Liver (tissue), 3 donors: Measurements from ENCODE around the gene RASGRF2.

Source experiments
- FOXA2 ChIP-seq: IDR thresholded peaks from 2 replicates; pipeline ENCODE4 v1.6.1; 2016; ENCODE audit warnings: antibody characterized with exemption
- GABPA ChIP-seq, 2 donors: IDR thresholded peaks in 1 of 2; conservative IDR thresholded peaks in 1 of 2; 2 replicates each; pipeline ENCODE4 v1.6.1; 2016; ENCODE audit warnings: antibody characterized with exemption in 2 of 2, mild to moderate bottlenecking in 1 of 2, moderate library complexity in 1 of 2
- MAX ChIP-seq: IDR thresholded peaks from 2 replicates; pipeline ENCODE4 v1.6.1; 2016; ENCODE audit warnings: antibody characterized with exemption
- NR2F2 ChIP-seq: IDR thresholded peaks from 2 replicates; pipeline ENCODE4 v1.6.1; 2016; ENCODE audit warnings: antibody characterized with exemption
- RAD21 ChIP-seq, 2 donors: IDR thresholded peaks; 2 replicates each; pipeline ENCODE4 v1.6.1; 2016; ENCODE audit warnings: antibody characterized with exemption in 2 of 2, mild to moderate bottlenecking in 2 of 2
- SP1 ChIP-seq: IDR thresholded peaks from 2 replicates; pipeline ENCODE4 v1.6.1; 2018; ENCODE audit warnings: antibody characterized with exemption, mild to moderate bottlenecking
- TAF1 ChIP-seq: conservative IDR thresholded peaks from 2 replicates; pipeline ENCODE4 v1.6.1; 2016; ENCODE audit warnings: antibody characterized with exemption, mild to moderate bottlenecking
- YY1 ChIP-seq: IDR thresholded peaks from 2 replicates; pipeline ENCODE4 v1.6.1; 2016; ENCODE audit warnings: antibody characterized with exemption, mild to moderate bottlenecking
- TF ChIP-seq, protein P1 (sequence below): fragments of 150-350 bp; IDR thresholded peaks from 2 replicates; pipeline ENCODE4 v1.5.1; 2017; ENCODE audit warnings: improper control_type of control experiment, low read depth, low read length; ENCODE audit not compliant: missing input control
- TF ChIP-seq, protein P2 (sequence below): IDR thresholded peaks from 2 replicates; pipeline ENCODE4 v1.6.1; 2016; ENCODE audit warnings: antibody characterized with exemption
- TF ChIP-seq, protein P3 (sequence below): IDR thresholded peaks from 2 replicates; pipeline ENCODE4 v1.6.1; 2016; ENCODE audit warnings: antibody characterized with exemption, mild to moderate bottlenecking
- donor health status: healthy.
- donor health status: healthy.

DNA sequence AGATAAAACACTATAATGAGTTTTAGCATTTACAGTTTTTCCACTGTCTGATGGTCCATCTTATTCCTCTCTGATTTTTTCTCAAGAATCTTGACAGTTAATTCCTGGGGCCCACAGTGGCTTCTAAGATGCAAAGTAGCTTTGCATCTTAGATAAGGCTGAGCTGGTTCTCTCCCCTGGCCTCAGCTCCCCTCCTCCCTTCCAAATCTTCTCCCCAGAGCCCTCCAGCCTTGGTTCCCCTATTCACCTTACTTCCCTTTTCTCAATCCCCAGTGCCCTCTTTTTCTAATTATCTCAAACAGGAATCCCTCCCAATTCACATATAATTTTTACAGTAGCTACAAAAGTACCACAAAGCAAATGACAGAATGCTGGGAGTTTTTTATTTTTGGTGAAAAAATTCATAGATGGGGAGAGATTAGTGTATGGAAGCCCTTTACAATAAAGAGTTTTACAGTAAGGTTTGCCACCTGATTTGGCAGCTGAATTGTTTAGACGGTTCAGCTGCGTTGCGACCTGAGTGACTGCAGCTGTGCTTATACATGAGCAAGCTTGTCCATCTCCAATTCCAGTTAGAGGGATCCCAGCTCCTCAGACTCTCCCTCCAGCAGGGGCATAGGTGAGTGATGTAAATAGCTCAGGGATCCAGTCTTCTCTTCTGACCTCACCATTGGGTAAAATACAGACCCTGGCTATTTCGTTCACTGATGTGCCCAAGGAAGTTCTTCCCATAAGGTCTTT, 221.6 kb downstream of the RASGRF2 start:
- TF ChIP-seq TAF1 = no peak
- TF ChIP-seq, protein P1, sequence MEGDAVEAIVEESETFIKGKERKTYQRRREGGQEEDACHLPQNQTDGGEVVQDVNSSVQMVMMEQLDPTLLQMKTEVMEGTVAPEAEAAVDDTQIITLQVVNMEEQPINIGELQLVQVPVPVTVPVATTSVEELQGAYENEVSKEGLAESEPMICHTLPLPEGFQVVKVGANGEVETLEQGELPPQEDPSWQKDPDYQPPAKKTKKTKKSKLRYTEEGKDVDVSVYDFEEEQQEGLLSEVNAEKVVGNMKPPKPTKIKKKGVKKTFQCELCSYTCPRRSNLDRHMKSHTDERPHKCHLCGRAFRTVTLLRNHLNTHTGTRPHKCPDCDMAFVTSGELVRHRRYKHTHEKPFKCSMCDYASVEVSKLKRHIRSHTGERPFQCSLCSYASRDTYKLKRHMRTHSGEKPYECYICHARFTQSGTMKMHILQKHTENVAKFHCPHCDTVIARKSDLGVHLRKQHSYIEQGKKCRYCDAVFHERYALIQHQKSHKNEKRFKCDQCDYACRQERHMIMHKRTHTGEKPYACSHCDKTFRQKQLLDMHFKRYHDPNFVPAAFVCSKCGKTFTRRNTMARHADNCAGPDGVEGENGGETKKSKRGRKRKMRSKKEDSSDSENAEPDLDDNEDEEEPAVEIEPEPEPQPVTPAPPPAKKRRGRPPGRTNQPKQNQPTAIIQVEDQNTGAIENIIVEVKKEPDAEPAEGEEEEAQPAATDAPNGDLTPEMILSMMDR = no peak
- no peak for TF ChIP-seq SP1
- no peak for TF ChIP-seq RAD21 (IDR thresholded peaks at IDR 0.05)
- TF ChIP-seq, protein P2, sequence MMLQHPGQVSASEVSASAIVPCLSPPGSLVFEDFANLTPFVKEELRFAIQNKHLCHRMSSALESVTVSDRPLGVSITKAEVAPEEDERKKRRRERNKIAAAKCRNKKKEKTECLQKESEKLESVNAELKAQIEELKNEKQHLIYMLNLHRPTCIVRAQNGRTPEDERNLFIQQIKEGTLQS = no peak
- TF ChIP-seq YY1 = no peak
- TF ChIP-seq NR2F2 = no peak
- TF ChIP-seq, protein P3, sequence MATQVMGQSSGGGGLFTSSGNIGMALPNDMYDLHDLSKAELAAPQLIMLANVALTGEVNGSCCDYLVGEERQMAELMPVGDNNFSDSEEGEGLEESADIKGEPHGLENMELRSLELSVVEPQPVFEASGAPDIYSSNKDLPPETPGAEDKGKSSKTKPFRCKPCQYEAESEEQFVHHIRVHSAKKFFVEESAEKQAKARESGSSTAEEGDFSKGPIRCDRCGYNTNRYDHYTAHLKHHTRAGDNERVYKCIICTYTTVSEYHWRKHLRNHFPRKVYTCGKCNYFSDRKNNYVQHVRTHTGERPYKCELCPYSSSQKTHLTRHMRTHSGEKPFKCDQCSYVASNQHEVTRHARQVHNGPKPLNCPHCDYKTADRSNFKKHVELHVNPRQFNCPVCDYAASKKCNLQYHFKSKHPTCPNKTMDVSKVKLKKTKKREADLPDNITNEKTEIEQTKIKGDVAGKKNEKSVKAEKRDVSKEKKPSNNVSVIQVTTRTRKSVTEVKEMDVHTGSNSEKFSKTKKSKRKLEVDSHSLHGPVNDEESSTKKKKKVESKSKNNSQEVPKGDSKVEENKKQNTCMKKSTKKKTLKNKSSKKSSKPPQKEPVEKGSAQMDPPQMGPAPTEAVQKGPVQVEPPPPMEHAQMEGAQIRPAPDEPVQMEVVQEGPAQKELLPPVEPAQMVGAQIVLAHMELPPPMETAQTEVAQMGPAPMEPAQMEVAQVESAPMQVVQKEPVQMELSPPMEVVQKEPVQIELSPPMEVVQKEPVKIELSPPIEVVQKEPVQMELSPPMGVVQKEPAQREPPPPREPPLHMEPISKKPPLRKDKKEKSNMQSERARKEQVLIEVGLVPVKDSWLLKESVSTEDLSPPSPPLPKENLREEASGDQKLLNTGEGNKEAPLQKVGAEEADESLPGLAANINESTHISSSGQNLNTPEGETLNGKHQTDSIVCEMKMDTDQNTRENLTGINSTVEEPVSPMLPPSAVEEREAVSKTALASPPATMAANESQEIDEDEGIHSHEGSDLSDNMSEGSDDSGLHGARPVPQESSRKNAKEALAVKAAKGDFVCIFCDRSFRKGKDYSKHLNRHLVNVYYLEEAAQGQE = no peak
- no peak for TF ChIP-seq MAX
- no peak for TF ChIP-seq FOXA2
- no peak for TF ChIP-seq GABPA (IDR thresholded peaks at IDR 0.05 in 1 of 2, conservative IDR thresholded peaks at IDR 0.05 in 1 of 2)
